Small intestine (tissue), 7 donors: ENCODE results near the gene STYX. TPM values are rescaled to one million over a fixed set of nuclear protein-coding genes. Genes with fewer than 3 reads are reported as not detected.

Experiments
- DNase-seq, 2 donors: peaks; one replicate each; pipeline versions ENCODE4 v3.0.0 to v3.0.0-alpha.2; 2013
- FAIRE-seq: peaks from 2 replicates; lab custom pipeline; 2012; peaks lifted over from hg19 to GRCh38; lab: Jason Lieb, UNC
- H3K27ac ChIP-seq, 3 donors: one replicate each; pipeline ENCODE4 v1.5.1; 2013; ENCODE audit warnings: low read length in 2 of 3, mild to moderate bottlenecking in 2 of 3, control low read depth in 1 of 3, inconsistent platforms in 1 of 3, low read depth in 1 of 3, moderate library complexity in 1 of 3
- H3K27me3 ChIP-seq, 3 donors: one replicate each; pipeline ENCODE4 v1.6.1; 2013; ENCODE audit warnings: low read length in 3 of 3, inconsistent platforms in 1 of 3; ENCODE audit not compliant: control insufficient read depth in 3 of 3, insufficient read depth in 3 of 3
- H3K36me3 ChIP-seq, 3 donors: one replicate each; pipeline ENCODE4 v1.6.1; 2013; ENCODE audit warnings: low read length in 3 of 3, inconsistent platforms in 1 of 3, low read depth in 1 of 3, mild to moderate bottlenecking in 1 of 3, moderate library complexity in 1 of 3; ENCODE audit not compliant: control insufficient read depth in 3 of 3, insufficient read depth in 2 of 3
- H3K4me1 ChIP-seq, 3 donors: one replicate each; pipeline ENCODE4 v1.6.1; 2013; ENCODE audit warnings: low read length in 2 of 3, inconsistent platforms in 1 of 3, low read depth in 1 of 3, mild to moderate bottlenecking in 1 of 3, moderate library complexity in 1 of 3; ENCODE audit not compliant: control insufficient read depth in 3 of 3, insufficient read depth in 2 of 3
- H3K4me3 ChIP-seq, 3 donors: one replicate each; pipeline ENCODE4 v1.5.1; 2013; ENCODE audit warnings: low read length in 3 of 3, control low read depth in 1 of 3, inconsistent platforms in 1 of 3, low read depth in 1 of 3, mild to moderate bottlenecking in 1 of 3, moderate library complexity in 1 of 3
- H3K9me3 ChIP-seq, 2 donors: one replicate each; pipeline ENCODE4 v1.6.1; 2013; ENCODE audit warnings: low read depth in 1 of 2, low read length in 1 of 2; ENCODE audit not compliant: control insufficient read depth in 2 of 2, insufficient read depth in 1 of 2
- WGBS, 3 donors: extraction: QIAGEN DNeasy Blood & Tissue Kit; methylation state at CpG; one replicate each; pipeline ENCODE4 v1.1.7; 2013; 5-methylcytosine and 5-hydroxymethylcytosine counted together
- polyA plus RNA-seq, 4 donors: library from polyadenylated mRNA; stranded (reverse) in 3 of 4; unstranded in 1 of 4; fragments of 200-250 nt in 3 of 4; fragments of 120-200 nt in 1 of 4; gene quantifications; one replicate each; pipeline versions ENCODE4 v1.2.1 to v1.2.3, GENCODE V29; 2013
- donor health status: healthy with polysubstance abuse.
- donor health status: control.
- donor health status: control.
- donor health status: Bipolar disorder and iron deficiency.
- donor health status: healthy.

Gene STYX
- polyA plus RNA-seq, 4 donors: 4.9 to 11.0 (median 6.1) TPM

DNA sequence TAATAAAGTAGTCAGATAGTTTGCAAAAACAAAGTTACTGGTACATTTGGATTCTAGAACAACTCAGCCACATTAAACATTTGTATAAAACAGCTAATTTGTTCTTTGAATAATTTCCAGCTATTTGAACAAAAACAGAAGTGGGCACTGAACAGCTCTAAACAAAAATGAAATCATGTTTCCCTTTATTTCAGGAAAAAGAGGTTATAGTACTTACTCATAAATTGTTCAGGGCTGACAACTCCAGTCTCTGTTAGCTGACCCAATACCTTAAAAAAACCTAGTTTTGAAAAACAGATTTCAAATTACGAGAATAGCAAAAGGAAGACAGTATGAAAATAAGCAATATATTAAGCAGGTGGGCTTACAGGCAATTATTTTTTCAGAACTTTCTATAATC lies 53.2 kb downstream of the STYX start:
- DNase-seq: no peak
- FAIRE-seq: no peak
- no peak overlapping the region for H3K27ac ChIP-seq
- H3K36me3 ChIP-seq: peaks cover 0 to 10% (median 5%) of the 10 kb centered on the region in 3 donors
- no peak overlapping the region for H3K4me3 ChIP-seq
- WGBS, 3 donors: 82 to 94% (median 94%) methylated on average over 1 of the region's 1 CpG
- H3K27me3 ChIP-seq: no peaks in the 10 kb centered on the region
- H3K4me1 ChIP-seq: no peaks in the 10 kb centered on the region
- no peaks in the 10 kb centered on the region for H3K9me3 ChIP-seq

GRCh38 chr14:52786887-52787286 lies 56.9 kb downstream of the STYX start:
- H3K4me1 ChIP-seq: peaks cover 0 to 4% (median 3%) of the 10 kb centered on the region in 3 donors
- no peaks in the 10 kb centered on the region for H3K27me3 ChIP-seq
- H3K27ac ChIP-seq: no peak overlapping the region
- no peaks in the 10 kb centered on the region for H3K36me3 ChIP-seq
- FAIRE-seq: no peak
- no peaks in the 10 kb centered on the region for H3K9me3 ChIP-seq
- H3K4me3 ChIP-seq: no peak overlapping the region
- DNase-seq: no peak

DNA sequence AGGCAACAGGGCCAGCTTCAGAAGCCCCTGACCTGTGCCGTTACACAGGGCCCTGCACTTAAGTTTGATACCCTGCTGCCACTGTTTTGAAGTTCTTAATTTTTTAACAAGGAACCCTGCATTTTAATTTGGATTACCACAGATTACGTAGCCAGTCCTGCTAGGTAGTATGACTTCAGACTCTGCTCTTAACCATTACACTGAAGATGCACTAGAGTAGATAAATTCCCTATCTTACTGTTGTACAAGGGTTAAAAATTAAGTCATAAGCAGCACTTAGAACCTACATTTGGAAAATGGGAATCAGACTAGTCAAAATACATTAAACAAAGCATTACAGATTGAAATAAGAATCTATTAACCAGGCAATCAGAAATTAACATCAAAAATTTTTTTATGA lies 59.2 kb downstream of the STYX start:
- H3K9me3 ChIP-seq: no peaks in the 10 kb centered on the region
- no peak overlapping the region for H3K4me3 ChIP-seq
- FAIRE-seq (no peak), DNase-seq (no peak)
- H3K27me3 ChIP-seq: no peaks in the 10 kb centered on the region
- H3K4me1 ChIP-seq: peaks cover 0 to 4% (median 3%) of the 10 kb centered on the region in 3 donors
- WGBS, 3 donors: 81 to 90% (median 86%) methylated on average over 2 of the region's 2 CpGs
- H3K27ac ChIP-seq: no peak overlapping the region
- H3K36me3 ChIP-seq: no peaks in the 10 kb centered on the region

DNA sequence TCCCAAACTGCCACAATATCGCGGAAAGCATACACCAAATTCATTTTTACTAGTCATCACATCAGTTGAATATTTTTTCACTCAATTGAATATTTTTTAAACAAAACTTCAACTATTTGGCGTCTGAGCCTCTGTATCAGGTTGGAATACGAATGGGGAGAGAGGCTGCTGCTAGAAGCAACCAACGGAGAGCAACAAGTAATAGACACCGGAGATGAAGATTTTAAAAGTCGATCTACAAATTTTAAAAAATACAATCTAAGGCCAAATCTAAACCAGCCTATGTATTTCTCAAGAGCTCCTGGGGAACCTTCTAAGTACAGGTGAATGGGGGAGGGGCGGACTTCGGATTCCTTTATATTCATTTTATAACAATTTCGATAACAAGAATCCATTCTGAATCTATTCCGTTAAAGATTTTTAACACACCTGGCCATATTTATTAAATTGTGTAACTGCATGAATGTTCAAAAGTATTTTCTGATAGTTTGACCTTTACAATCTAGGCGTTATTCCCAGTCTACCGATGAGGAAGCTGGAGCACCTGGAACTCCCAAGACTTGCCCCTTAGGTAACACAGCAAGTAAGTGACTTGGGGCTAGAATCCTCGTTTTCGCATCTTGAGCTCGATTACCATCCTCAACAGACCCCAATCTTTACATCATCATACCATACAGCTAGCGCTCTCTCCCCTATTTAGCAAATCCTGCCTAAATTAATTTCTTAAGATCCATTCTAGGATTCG lies 60.2 kb downstream of the STYX start:
- 40 to 51% (median 46%) methylated on average over 18 of the region's 18 CpGs for WGBS, 3 donors
- peak overlapping the region; percentile 60 to 81 (median 62) for H3K4me3 ChIP-seq
- H3K9me3 ChIP-seq: no peaks in the 10 kb centered on the region
- peak overlapping the region in 1 of 3 donors; percentile 94 for H3K27ac ChIP-seq
- peaks cover 0 to 4% (median 3%) of the 10 kb centered on the region in 3 donors for H3K4me1 ChIP-seq
- DNase-seq (peak; percentile 27 to 61), FAIRE-seq (no peak)
- no peaks in the 10 kb centered on the region for H3K36me3 ChIP-seq
- H3K27me3 ChIP-seq: no peaks in the 10 kb centered on the region

- Histone ChIP-seq H3K27ac (peak overlapping the region; percentile 76 to 94 (median 77)), H3K36me3 (no peaks in the 10 kb centered on the region), H3K4me3 (peak overlapping the region; percentile 60 to 81 (median 62)), H3K9me3 (no peaks in the 10 kb centered on the region), H3K27me3 (no peaks in the 10 kb centered on the region), H3K4me1 (peaks cover 0 to 4% (median 3%) of the 10 kb centered on the region in 3 donors)
- FAIRE-seq: no peak
- no peak for DNase-seq
- 1 to 2% (median 1%) methylated on average over 25 to 26 of the region's 26 CpGs for WGBS, 3 donors
Measured at GRCh38 chr14:52790756-52791222, 60.8 kb downstream of the STYX start.

GRCh38 chr14:52791223-52792096 lies 61.5 kb downstream of the STYX start, which contains the start of gene GNPNAT1:
Gene GNPNAT1, minus strand, starts transcription at chr14:52791607. Its CDS starts 6,957 bp downstream, at chr14:52784650.
- no peak for FAIRE-seq

DNA sequence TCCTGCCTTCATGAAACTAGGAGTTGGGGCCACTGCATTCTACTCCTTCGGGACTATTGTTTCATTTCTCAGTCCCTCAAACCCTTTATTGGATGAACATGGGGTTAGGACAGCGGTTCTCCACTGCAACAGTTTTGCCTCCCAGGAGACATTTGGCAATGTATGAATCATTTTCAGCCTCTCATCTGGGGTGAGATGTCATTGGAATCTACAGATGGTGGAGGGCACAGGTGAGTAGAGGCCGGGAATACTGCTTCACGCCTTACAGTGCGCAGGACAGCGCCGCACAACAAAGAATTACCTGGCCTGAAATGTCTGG lies 62.1 kb downstream of the STYX start:
- Histone ChIP-seq H3K36me3 (no peaks in the 10 kb centered on the region), H3K27me3 (no peaks in the 10 kb centered on the region), H3K27ac (peak overlapping the region; percentile 81 to 97 (median 85)), H3K9me3 (no peaks in the 10 kb centered on the region), H3K4me1 (peaks cover 0 to 4% (median 3%) of the 10 kb centered on the region in 3 donors), H3K4me3 (peak overlapping the region; percentile 10 to 60 (median 47))
- no peak for DNase-seq
- FAIRE-seq: no peak
- WGBS, 3 donors: 79 to 81% (median 79%) methylated on average over 7 of the region's 7 CpGs

More at GRCh38 chr14:52791223-52792096, 61.5 kb downstream of the STYX start, which contains the start of gene GNPNAT1:
- Histone ChIP-seq H3K4me3 (peak within 1 kb of the TSS; percentile 60 to 81 (median 62)), H3K27ac (peak within 1 kb of the TSS; percentile 81 to 97 (median 85)), H3K36me3 (no peaks in the 10 kb centered on the region), H3K9me3 (no peaks in the 10 kb centered on the region), H3K27me3 (no peaks in the 10 kb centered on the region), H3K4me1 (peaks cover 0 to 4% (median 3%) of the 10 kb centered on the region in 3 donors)
- WGBS, 3 donors: 2 to 3% (median 2%) methylated on average over 41 to 74 of the region's 74 CpGs
- DNase-seq: peak; percentile 90 to 92

- 57 to 66% (median 58%) methylated on average over 2 of the region's 2 CpGs for WGBS, 3 donors
- H3K27ac ChIP-seq: no peak overlapping the region
Measured at GRCh38 chr14:52793061-52793460, 63.1 kb downstream of the STYX start.

More at GRCh38 chr14:52793061-52793460, 63.1 kb downstream of the STYX start:
- no peak overlapping the region for H3K4me3 ChIP-seq
- no peaks in the 10 kb centered on the region for H3K27me3 ChIP-seq
- no peaks in the 10 kb centered on the region for H3K36me3 ChIP-seq
- H3K4me1 ChIP-seq: peaks cover 0 to 4% (median 3%) of the 10 kb centered on the region in 3 donors
- H3K9me3 ChIP-seq: no peaks in the 10 kb centered on the region
- no peak for DNase-seq
- FAIRE-seq: no peak
